PC-9 (cell line): ENCODE results near the gene GNAO1. TPM values are rescaled to one million over a fixed set of nuclear protein-coding genes. Genes with fewer than 3 reads are reported as not detected.

Experiments used
- BruUV-seq: library from RNA; stranded (reverse); fragments of 400-500 nt; replicated peaks from 2 replicates; lab custom pipeline; 2021; lab: Mats Ljungman, UMichigan
- CTCF ChIA-PET: fragments of 300-600 bp; sonication (Branson Sonifier 250); formaldehyde crosslinking; loops from one replicate; lab custom pipeline; 2022; ENCODE audit warnings: antibody characterized with exemption; lab: Charles Lee
- POLR2A ChIA-PET: fragments of 300-600 bp; sonication (Branson Sonifier 250); formaldehyde crosslinking; loops from one replicate; lab custom pipeline; 2022; ENCODE audit warnings: antibody characterized with exemption; ENCODE audit not compliant: unreplicated experiment; lab: Charles Lee
- DNase-seq, 2 experiments: peaks; one replicate each; pipeline versions ENCODE4 v3.0.0 to v3.0.0-alpha.2; 2015 to 2022; ENCODE audit warnings: mixed read lengths in 1 of 2
- H2AFZ ChIP-seq: fragments of 200-600 bp; sonication (generic); 2 replicates; pipeline ENCODE4 v1.8.1; 2017; ENCODE audit warnings: antibody characterized with exemption
- H3F3A ChIP-seq: fragments of 200-600 bp; sonication (generic); 2 replicates; pipeline ENCODE4 v1.8.1; 2017; ENCODE audit warnings: antibody characterized with exemption, mild to moderate bottlenecking, low read depth; ENCODE audit not compliant: insufficient read depth
- H3K27ac ChIP-seq: fragments of 200-600 bp; sonication (generic); 2 replicates; pipeline ENCODE4 v1.6.1; 2016; ENCODE audit warnings: mixed run types
- H3K27me3 ChIP-seq: fragments of 200-600 bp; sonication (generic); 2 replicates; pipeline ENCODE4 v1.6.1; 2016; ENCODE audit warnings: low read depth, mixed run types; ENCODE audit not compliant: insufficient read depth
- H3K36me3 ChIP-seq: fragments of 200-600 bp; sonication (generic); 2 replicates; pipeline ENCODE4 v1.6.1; 2016; ENCODE audit warnings: low read depth, mixed run types
- H3K4me1 ChIP-seq: fragments of 200-600 bp; sonication (generic); replicated peaks from 2 replicates; pipeline ENCODE4 v1.6.1; 2016; ENCODE audit warnings: mixed run types; ENCODE audit not compliant: insufficient read depth
- H3K4me2 ChIP-seq: fragments of 200-600 bp; sonication (generic); 2 replicates; pipeline ENCODE4 v1.6.1; 2017; ENCODE audit warnings: mixed run types
- H3K4me3 ChIP-seq: fragments of 200-600 bp; sonication (generic); 2 replicates; pipeline ENCODE4 v1.6.1; 2016; ENCODE audit warnings: mixed run types
- H3K79me2 ChIP-seq: fragments of 200-600 bp; sonication (generic); 2 replicates; pipeline ENCODE4 v1.6.1; 2017; ENCODE audit warnings: low read depth, mixed run types
- H3K9me2 ChIP-seq: fragments of 200-600 bp; sonication (generic); 2 replicates; pipeline ENCODE4 v1.8.1; 2017; ENCODE audit warnings: mild to moderate bottlenecking; ENCODE audit not compliant: insufficient read depth
- H3K9me3 ChIP-seq: fragments of 200-600 bp; sonication (generic); 2 replicates; pipeline ENCODE4 v1.8.1; 2016; ENCODE audit warnings: low read depth; ENCODE audit not compliant: insufficient read depth
- H4K20me1 ChIP-seq: fragments of 200-600 bp; sonication (generic); 2 replicates; pipeline ENCODE4 v1.8.1; 2017; ENCODE audit not compliant: insufficient read depth
- CTCF ChIP-seq: fragments of 200-600 bp; sonication (generic); conservative IDR thresholded peaks from 2 replicates; pipeline ENCODE4 v1.6.1; 2017; ENCODE audit warnings: mixed run types, antibody characterized with exemption, mild to moderate bottlenecking, moderate library complexity
- EZH2 ChIP-seq: fragments of 200-600 bp; sonication (generic); IDR thresholded peaks from 2 replicates; pipeline ENCODE4 v1.8.0; 2017; ENCODE audit warnings: antibody characterized with exemption, low read depth
- intact Hi-C: fragments of 100-400 bp; cut with micrococcal nuclease; formaldehyde crosslinking; loops from one replicate; pipeline ENCODE4 v1.10.0; 2022; ENCODE audit not compliant: unreplicated experiment
- total RNA-seq: library from RNA; stranded (reverse); gene quantifications from 2 replicates; pipeline ENCODE4 v1.2.3, GENCODE V29; 2021

The GNAO1 gene
- total RNA-seq, 1 experiment from 2014 or later = 2.8 TPM

- intact Hi-C loops = no loop called here
- H3K36me3 ChIP-seq = no peaks in the 10 kb centered on the region
- H4K20me1 ChIP-seq = no peaks in the 10 kb centered on the region
- BruUV-seq = no TSS peak
- no peak for TF ChIP-seq CTCF
- no peak for TF ChIP-seq EZH2
- no peak overlapping the region for H3K27ac ChIP-seq
- POLR2A ChIA-PET = interaction anchor here (0.5 to 0.7 kb wide), 4 partner anchors 17 to 793 kb away, joined by 5 to 28 read pairs (median 10); no protein-coding TSS in a partner anchor
- no peaks in the 10 kb centered on the region for H3K27me3 ChIP-seq
- H2AFZ ChIP-seq = no peak overlapping the region
- no peaks in the 10 kb centered on the region for H3K9me2 ChIP-seq
- H3K4me1 ChIP-seq = peaks cover 26% of the 10 kb centered on the region
- no peak for DNase-seq
- no peaks in the 10 kb centered on the region for H3K79me2 ChIP-seq
- peak overlapping the region; percentile 55; the same call in 1 of the 2 replicates for H3K4me2 ChIP-seq
- H3K9me3 ChIP-seq = no peaks in the 10 kb centered on the region
- no peak overlapping the region for H3K4me3 ChIP-seq
- peaks cover 16% of the 10 kb centered on the region; the same call in 1 of the 2 replicates for H3F3A ChIP-seq
- CTCF ChIA-PET = interaction anchor here (0.5 to 1.0 kb wide), 3 partner anchors 16 to 160 kb away, joined by 3 to 5 read pairs (median 4); no protein-coding TSS in a partner anchor
These were observed 71.4 kb downstream of the GNAO1 start for GRCh38 chr16:56262551-56263245.

- Histone ChIP-seq H4K20me1 (no peaks in the 10 kb centered on the region), H3K79me2 (no peaks in the 10 kb centered on the region), H3K27me3 (no peaks in the 10 kb centered on the region), H3K4me2 (no peak overlapping the region), H3K4me1 (peaks cover 26% of the 10 kb centered on the region), H3K36me3 (no peaks in the 10 kb centered on the region), H3K4me3 (no peak overlapping the region), H3F3A (peaks cover 16% of the 10 kb centered on the region; the same call in 1 of the 2 replicates), H3K9me3 (no peaks in the 10 kb centered on the region), H2AFZ (no peak overlapping the region), H3K9me2 (no peaks in the 10 kb centered on the region), H3K27ac (no peak overlapping the region)
- BruUV-seq = no TSS peak
- ChIA-PET POLR2A (interaction anchor here (0.6 kb wide), 1 partner anchor 659 kb away, joined by 4 read pairs; no protein-coding TSS in a partner anchor), CTCF (no interaction called here)
- intact Hi-C loops = no loop called here
- TF ChIP-seq CTCF (no peak), EZH2 (no peak)
- no peak for DNase-seq
These were observed 72.7 kb downstream of the GNAO1 start for GRCh38 chr16:56263711-56264608.

GRCh38 chr16:56264609-56264972, 73.3 kb downstream of the GNAO1 start:
- peaks cover 26% of the 10 kb centered on the region for H3K4me1 ChIP-seq
- no peaks in the 10 kb centered on the region for H3K9me3 ChIP-seq
- H3K27ac ChIP-seq = no peak overlapping the region
- ChIA-PET CTCF (no interaction called here), POLR2A (no interaction called here)
- H3K79me2 ChIP-seq = no peaks in the 10 kb centered on the region
- H3K36me3 ChIP-seq = no peaks in the 10 kb centered on the region
- no peaks in the 10 kb centered on the region for H4K20me1 ChIP-seq
- TF ChIP-seq EZH2 = no peak
- TF ChIP-seq CTCF = no peak
- H3F3A ChIP-seq = peaks cover 16% of the 10 kb centered on the region; the same call in 1 of the 2 replicates
- no peak overlapping the region for H2AFZ ChIP-seq
- no peak overlapping the region for H3K4me2 ChIP-seq
- no peaks in the 10 kb centered on the region for H3K27me3 ChIP-seq
- DNase-seq = no peak
- H3K4me3 ChIP-seq = no peak overlapping the region
- H3K9me2 ChIP-seq = no peaks in the 10 kb centered on the region
- BruUV-seq = no TSS peak
- intact Hi-C loops = no loop called here
